ENCODE results near the gene UGP2. TPM values are rescaled to one million over a fixed set of nuclear protein-coding genes. Genes with fewer than 3 reads are reported as not detected.

Gene UGP2
- total and polyA plus RNA-seq, 2 of the 8 experiments (the other 6 are each of a cell fraction or from before 2014, with no cell fraction given), result 278 to 956 TPM

- no peak overlapping the region for H2AFZ ChIP-seq (ENCODE audit: low read length)
- peaks cover 2% of the 10 kb centered on the region; the same call in 1 of the 2 replicates for H3K79me1 ChIP-seq (ENCODE audit: low read depth, low read length)
- 93% methylated on average over 2 of the region's 2 CpGs; no CpG with 5 or more reads in 1 of the 2 experiments for WGBS, 2 experiments (ENCODE audit: extremely low coverage in 1 of 2, insufficient coverage in 1 of 2, insufficient read length in 1 of 2, insufficient replicate concordance in 2 of 2, low coverage in 1 of 2, low lambda C conversion rate in 2 of 2, missing lambda C conversion rate in 1 of 2)
- no peak overlapping the region for H3K18ac ChIP-seq (ENCODE audit: extremely low read depth, low read length)
- no peaks in the 10 kb centered on the region for H3K9me3 ChIP-seq (ENCODE audit: insufficient read depth in 2 of 2, low read depth in 1 of 2, low read length in 1 of 2)
- no peaks in the 10 kb centered on the region for H3K23me2 ChIP-seq (ENCODE audit: low read depth, low read length)
- no peak overlapping the region for H2AK5ac ChIP-seq (ENCODE audit: low read depth, low read length)
- H3K4ac ChIP-seq (replicated peaks; ENCODE audit: insufficient read length, low read depth, low read length), result no peak overlapping the region
- FAIRE-seq, result no peak
- H3K4me1 ChIP-seq (replicated peaks in 1 of 4; ENCODE audit: control insufficient read depth in 3 of 4, insufficient read depth in 4 of 4, low read length in 3 of 4), result peaks cover 0 to 5% (median 0%) of the 10 kb centered on the region in 4 experiments; a peak in 4 of 7 replicates
- no peak overlapping the region for H2BK12ac ChIP-seq (ENCODE audit: low read depth, low read length)
- no peak overlapping the region for H3K9ac ChIP-seq (replicated peaks in 1 of 4; ENCODE audit: extremely low read depth in 1 of 4, low read depth in 3 of 4, low read length in 3 of 4)
- H2BK5ac ChIP-seq (ENCODE audit: low read depth, low read length), result no peak overlapping the region
- H3K56ac ChIP-seq (replicated peaks; ENCODE audit: insufficient read length, low read depth, low read length), result no peak overlapping the region
- peaks cover 0 to 27% of the 10 kb centered on the region in 2 experiments; a peak in 2 of 4 replicates for H3K79me2 ChIP-seq (ENCODE audit: control insufficient read depth in 1 of 2, insufficient read depth in 2 of 2, low read length in 2 of 2)
- DNase-seq (ENCODE audit: low read depth in 1 of 2, low spot score in 2 of 2), result no peak
- H3K27ac ChIP-seq (ENCODE audit: low read depth, low read length), result no peak overlapping the region
- H3K4me2 ChIP-seq (ENCODE audit: insufficient read depth in 1 of 2, low read depth in 2 of 2, low read length in 2 of 2), result no peak overlapping the region
- no peak overlapping the region for H2BK120ac ChIP-seq (replicated peaks; ENCODE audit: low read depth, low read length)
- H4K20me1 ChIP-seq (replicated peaks in 1 of 2; ENCODE audit: control insufficient read depth in 1 of 2, insufficient read depth in 2 of 2, low read length in 2 of 2), result peaks cover 7 to 9% of the 10 kb centered on the region in 2 experiments
- no peaks in the 10 kb centered on the region for H3K27me3 ChIP-seq (replicated peaks in 1 of 4; ENCODE audit: control insufficient read depth in 3 of 4, extremely low read depth in 1 of 4, insufficient read depth in 3 of 4, low read length in 3 of 4)
- H2BK15ac ChIP-seq (ENCODE audit: low read length), result no peak overlapping the region
- H4K5ac ChIP-seq (ENCODE audit: insufficient read length, low read depth, low read length), result no peak overlapping the region
- peaks cover 40 to 100% (median 90%) of the 10 kb centered on the region in 4 experiments for H3K36me3 ChIP-seq (ENCODE audit: control insufficient read depth in 2 of 4, insufficient read depth in 4 of 4, low read length in 3 of 4)
- no peak overlapping the region for H3K23ac ChIP-seq (ENCODE audit: insufficient read length)
- no peak overlapping the region for H2BK20ac ChIP-seq (ENCODE audit: low read length)
- POLR2A ChIA-PET (ENCODE audit: partially characterized antibody), result interaction anchor here (1.0 to 3.0 kb wide), 2 partner anchors 11 to 152 kb away, joined by 3 to 9 read pairs; no protein-coding TSS in a partner anchor
- no peak overlapping the region for H3K4me3 ChIP-seq (ENCODE audit: extremely low read depth in 1 of 4, insufficient read depth in 2 of 4, low read depth in 3 of 4, low read length in 4 of 4)
- H3K14ac ChIP-seq (ENCODE audit: insufficient read length), result no peak overlapping the region
- no peak overlapping the region for H4K8ac ChIP-seq (ENCODE audit: extremely low read depth, insufficient read depth, low read length)
- CTCF ChIA-PET (ENCODE audit: partially characterized antibody), result no interaction called here
- H4K91ac ChIP-seq (replicated peaks; ENCODE audit: insufficient read length, low read length), result no peak overlapping the region
- no peak for TF ChIP-seq EGR1 (IDR thresholded peaks at IDR 0.05; ENCODE audit: borderline replicate concordance, low read depth, low read length)
- peak; percentile 23; the same call in 1 of the 2 replicates for TF ChIP-seq ATF2 (IDR thresholded peaks at IDR 0.05; ENCODE audit: low read length)
- no peak for TF ChIP-seq HDAC2 (IDR thresholded peaks at IDR 0.05; ENCODE audit: borderline replicate concordance in 1 of 2, low read depth in 2 of 2, low read length in 2 of 2)
- no peak for TF ChIP-seq CREB1 (IDR thresholded peaks at IDR 0.05)
- TF ChIP-seq POLR2A (IDR thresholded peaks at IDR 0.05; ENCODE audit: control extremely low read depth in 1 of 2, low read depth in 2 of 2, low read length in 2 of 2), result peak in 1 of 2 experiments; percentile 64; a peak in 2 of 3 replicates
- no peak for TF ChIP-seq MAFK (IDR thresholded peaks at IDR 0.05; ENCODE audit: low read depth, low read length)
- no peak for TF ChIP-seq NRF1 (IDR thresholded peaks at IDR 0.05; ENCODE audit: low read depth, low read length)
- no peak for TF ChIP-seq RFX5 (IDR thresholded peaks at IDR 0.05; ENCODE audit: borderline replicate concordance, low read depth, low read length)
- no peak for TF ChIP-seq SIRT6 (IDR thresholded peaks at IDR 0.05; ENCODE audit: low read length)
- no peak for TF ChIP-seq TBP (IDR thresholded peaks at IDR 0.05; ENCODE audit: low read depth, low read length)
- TF ChIP-seq CTBP2 (IDR thresholded peaks at IDR 0.05; ENCODE audit: borderline replicate concordance, insufficient read depth, insufficient read length, low read length), result no peak
- no peak for TF ChIP-seq KDM4A (IDR thresholded peaks at IDR 0.05; ENCODE audit: low read depth, low read length, severe bottlenecking)
- TF ChIP-seq KDM1A (IDR thresholded peaks at IDR 0.05; ENCODE audit: borderline replicate concordance, low read length), result no peak
These were observed 44.7 kb downstream of the UGP2 start for GRCh38 chr2:63886445-63886844.

Data from H1 (cell line).